HL-60 (cell line): Measurements from ENCODE around the gene TEX52.

Source experiments
- POLR2AphosphoS5 ChIP-seq: IDR thresholded peaks from 2 replicates; pipeline ENCODE4 v1.6.1; 2012; ENCODE audit warnings: low read depth
- TF ChIP-seq, protein P1 (sequence below): IDR thresholded peaks from 2 replicates; pipeline ENCODE4 v1.6.1; 2012; ENCODE audit warnings: low read depth; ENCODE audit not compliant: insufficient replicate concordance
- TF ChIP-seq, protein P2 (sequence below): IDR thresholded peaks from one replicate; pipeline ENCODE4 v1.5.1; 2011; ENCODE audit warnings: low read length, control low read depth, inconsistent platforms; ENCODE audit not compliant: insufficient read depth

DNA sequence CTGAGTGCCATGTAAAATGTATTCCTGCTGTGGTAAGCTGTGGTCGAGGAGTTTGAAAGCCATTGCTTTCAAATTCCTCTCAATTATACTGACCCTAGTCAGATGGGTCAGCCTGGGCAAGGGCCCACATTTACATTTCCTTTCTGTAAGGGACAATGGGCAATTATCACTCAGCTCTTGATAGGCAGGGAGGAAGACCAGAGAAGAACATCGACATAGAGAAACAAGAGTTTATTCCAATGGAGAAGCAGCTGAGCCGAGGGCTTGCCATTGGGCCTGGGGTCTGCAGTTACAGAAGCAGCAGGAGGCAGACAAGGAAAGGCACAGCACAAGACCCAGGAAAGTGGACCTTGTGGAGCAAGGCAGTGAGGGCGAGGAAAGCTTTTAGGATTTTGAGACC, 31.7 kb downstream of the TEX52 start:
- TF ChIP-seq, protein P1, sequence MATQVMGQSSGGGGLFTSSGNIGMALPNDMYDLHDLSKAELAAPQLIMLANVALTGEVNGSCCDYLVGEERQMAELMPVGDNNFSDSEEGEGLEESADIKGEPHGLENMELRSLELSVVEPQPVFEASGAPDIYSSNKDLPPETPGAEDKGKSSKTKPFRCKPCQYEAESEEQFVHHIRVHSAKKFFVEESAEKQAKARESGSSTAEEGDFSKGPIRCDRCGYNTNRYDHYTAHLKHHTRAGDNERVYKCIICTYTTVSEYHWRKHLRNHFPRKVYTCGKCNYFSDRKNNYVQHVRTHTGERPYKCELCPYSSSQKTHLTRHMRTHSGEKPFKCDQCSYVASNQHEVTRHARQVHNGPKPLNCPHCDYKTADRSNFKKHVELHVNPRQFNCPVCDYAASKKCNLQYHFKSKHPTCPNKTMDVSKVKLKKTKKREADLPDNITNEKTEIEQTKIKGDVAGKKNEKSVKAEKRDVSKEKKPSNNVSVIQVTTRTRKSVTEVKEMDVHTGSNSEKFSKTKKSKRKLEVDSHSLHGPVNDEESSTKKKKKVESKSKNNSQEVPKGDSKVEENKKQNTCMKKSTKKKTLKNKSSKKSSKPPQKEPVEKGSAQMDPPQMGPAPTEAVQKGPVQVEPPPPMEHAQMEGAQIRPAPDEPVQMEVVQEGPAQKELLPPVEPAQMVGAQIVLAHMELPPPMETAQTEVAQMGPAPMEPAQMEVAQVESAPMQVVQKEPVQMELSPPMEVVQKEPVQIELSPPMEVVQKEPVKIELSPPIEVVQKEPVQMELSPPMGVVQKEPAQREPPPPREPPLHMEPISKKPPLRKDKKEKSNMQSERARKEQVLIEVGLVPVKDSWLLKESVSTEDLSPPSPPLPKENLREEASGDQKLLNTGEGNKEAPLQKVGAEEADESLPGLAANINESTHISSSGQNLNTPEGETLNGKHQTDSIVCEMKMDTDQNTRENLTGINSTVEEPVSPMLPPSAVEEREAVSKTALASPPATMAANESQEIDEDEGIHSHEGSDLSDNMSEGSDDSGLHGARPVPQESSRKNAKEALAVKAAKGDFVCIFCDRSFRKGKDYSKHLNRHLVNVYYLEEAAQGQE: no peak
- TF ChIP-seq POLR2AphosphoS5: no peak
- TF ChIP-seq, protein P2, sequence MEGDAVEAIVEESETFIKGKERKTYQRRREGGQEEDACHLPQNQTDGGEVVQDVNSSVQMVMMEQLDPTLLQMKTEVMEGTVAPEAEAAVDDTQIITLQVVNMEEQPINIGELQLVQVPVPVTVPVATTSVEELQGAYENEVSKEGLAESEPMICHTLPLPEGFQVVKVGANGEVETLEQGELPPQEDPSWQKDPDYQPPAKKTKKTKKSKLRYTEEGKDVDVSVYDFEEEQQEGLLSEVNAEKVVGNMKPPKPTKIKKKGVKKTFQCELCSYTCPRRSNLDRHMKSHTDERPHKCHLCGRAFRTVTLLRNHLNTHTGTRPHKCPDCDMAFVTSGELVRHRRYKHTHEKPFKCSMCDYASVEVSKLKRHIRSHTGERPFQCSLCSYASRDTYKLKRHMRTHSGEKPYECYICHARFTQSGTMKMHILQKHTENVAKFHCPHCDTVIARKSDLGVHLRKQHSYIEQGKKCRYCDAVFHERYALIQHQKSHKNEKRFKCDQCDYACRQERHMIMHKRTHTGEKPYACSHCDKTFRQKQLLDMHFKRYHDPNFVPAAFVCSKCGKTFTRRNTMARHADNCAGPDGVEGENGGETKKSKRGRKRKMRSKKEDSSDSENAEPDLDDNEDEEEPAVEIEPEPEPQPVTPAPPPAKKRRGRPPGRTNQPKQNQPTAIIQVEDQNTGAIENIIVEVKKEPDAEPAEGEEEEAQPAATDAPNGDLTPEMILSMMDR: no peak
